HepG2 (cell line): ENCODE measurements around the gene PPRC1. TPM values are rescaled to one million over a fixed set of nuclear protein-coding genes. Genes with fewer than 3 reads are reported as not detected.

Experiments used
- ATAC-seq: fragments of 200-7000 bp; cut with Tn5 transposase; 3 replicates; pipeline ENCODE4 v1.9.1; 2020; ENCODE audit warnings: mild to moderate bottlenecking, moderate library complexity
- BruUV-seq: library from RNA; stranded (reverse); fragments of 400-500 nt; replicated peaks from 2 replicates; lab custom pipeline; 2021; lab: Mats Ljungman, UMichigan
- CTCF ChIA-PET: fragments of 300-600 bp; formaldehyde crosslinking; extraction: SDS; loops from one replicate; lab custom pipeline; 2021; ENCODE audit warnings: low total read pairs, inconsistent platforms, low intra/inter-chr PET ratio; lab: Yijun Ruan, JAX
- POLR2A ChIA-PET: fragments of 350-600 bp; sonication (Branson Sonifier 250); formaldehyde crosslinking; loops from one replicate; lab custom pipeline; 2020; ENCODE audit warnings: antibody characterized with exemption, inconsistent platforms; lab: Yijun Ruan, JAX
- DNase-seq: peaks from one replicate; pipeline ENCODE4 v3.0.0-alpha.2; 2015; ENCODE audit warnings: low spot score
- FAIRE-seq: peaks from 3 replicates; lab custom pipeline; 2011; peaks lifted over from hg19 to GRCh38; lab: Jason Lieb, UNC
- H2AFZ ChIP-seq: one replicate; pipeline ENCODE4 v1.6.1; 2011; ENCODE audit warnings: low read length, inconsistent platforms
- H3K27ac ChIP-seq: fragments of 300-600 bp; 3 replicates; pipeline ENCODE4 v1.8.0; 2011; ENCODE audit warnings: mixed run types, mild to moderate bottlenecking, mixed read lengths, low read length, inconsistent platforms; ENCODE audit not compliant: insufficient read depth; ENCODE audit errors: extremely low read length
- H3K27me3 ChIP-seq, 2 experiments: fragments of 200-600 bp in 1 of 2; 2 replicates in 1 of 2; 3 replicates in 1 of 2; pipeline versions ENCODE4 v1.6.0 to v1.8.0; 2011; ENCODE audit warnings: low read length in 2 of 2, mild to moderate bottlenecking in 2 of 2, moderate library complexity in 2 of 2, inconsistent platforms in 1 of 2; ENCODE audit not compliant: insufficient read depth in 2 of 2, control insufficient read depth in 1 of 2
- H3K36me3 ChIP-seq, 2 experiments: fragments of 200-600 bp in 1 of 2; replicated peaks in 1 of 2; 2 replicates in 1 of 2; 3 replicates in 1 of 2; pipeline versions ENCODE4 v1.5.1 to v1.8.0; 2011; ENCODE audit warnings: low read length in 2 of 2, inconsistent platforms in 1 of 2; ENCODE audit not compliant: insufficient read depth in 2 of 2, control insufficient read depth in 1 of 2
- H3K4me1 ChIP-seq: 2 replicates; pipeline ENCODE4 v1.5.1; 2012; ENCODE audit warnings: low read length, inconsistent platforms; ENCODE audit not compliant: insufficient read depth
- H3K4me2 ChIP-seq: 2 replicates; pipeline ENCODE4 v1.6.0; 2011; ENCODE audit warnings: low read depth, low read length, inconsistent platforms
- H3K4me3 ChIP-seq, 3 experiments: fragments of 200-600 bp in 1 of 3; sonication (generic), shearing (Covaris generic) in 1 of 3; replicated peaks in 1 of 3; 2 replicates each; pipeline ENCODE4 v1.5.1; 2011 to 2016; ENCODE audit warnings: low read length in 3 of 3, inconsistent platforms in 2 of 3, low read depth in 2 of 3, mild to moderate bottlenecking in 2 of 3, control low read depth in 1 of 3, mixed read lengths in 1 of 3; ENCODE audit not compliant: insufficient read depth in 1 of 3
- H3K79me2 ChIP-seq: one replicate; pipeline ENCODE4 v1.6.1; 2011; ENCODE audit warnings: low read length, inconsistent platforms; ENCODE audit not compliant: insufficient read depth
- H3K9ac ChIP-seq: 2 replicates; pipeline ENCODE4 v1.6.0; 2011; ENCODE audit warnings: mild to moderate bottlenecking, low read depth, low read length, inconsistent platforms; ENCODE audit not compliant: insufficient read depth
- H3K9me3 ChIP-seq: 2 replicates; pipeline ENCODE4 v1.5.1; 2012; ENCODE audit warnings: mild to moderate bottlenecking, low read length
- H4K20me1 ChIP-seq: 2 replicates; pipeline ENCODE4 v1.6.0; 2011; ENCODE audit warnings: inconsistent platforms, mild to moderate bottlenecking, low read length, moderate library complexity; ENCODE audit not compliant: insufficient read depth
- CAMTA2 ChIP-seq: sonication (generic); formaldehyde crosslinking; IDR thresholded peaks from 2 replicates; pipeline ENCODE4 v1.4.0; 2020; ENCODE audit warnings: mild to moderate bottlenecking, missing genetic modification reagents, borderline replicate concordance
- CBX1 ChIP-seq: IDR thresholded peaks from one replicate; pipeline ENCODE4 v1.6.1; 2016; ENCODE audit warnings: antibody characterized with exemption, low read depth
- GLI4 ChIP-seq: sonication (generic); formaldehyde crosslinking; IDR thresholded peaks from 2 replicates; pipeline ENCODE4 v1.5.1; 2020; ENCODE audit warnings: missing genetic modification reagents, mild to moderate bottlenecking, moderate library complexity, borderline replicate concordance
- MAFF ChIP-seq: IDR thresholded peaks from 2 replicates; pipeline ENCODE4 v1.6.1; 2011; ENCODE audit warnings: low read depth, low read length, improper control_type of control experiment
- MAFK ChIP-seq, 2 experiments: IDR thresholded peaks in 1 of 2; conservative IDR thresholded peaks in 1 of 2; 2 replicates each; pipeline ENCODE4 v1.6.1; 2011; ENCODE audit warnings: improper control_type of control experiment in 2 of 2, low read length in 2 of 2
- PAF1 ChIP-seq: IDR thresholded peaks from 2 replicates; pipeline ENCODE4 v1.6.1; 2016; ENCODE audit warnings: missing genetic modification reagents, missing compliant biosample characterization
- PREB ChIP-seq: sonication (generic); formaldehyde crosslinking; IDR thresholded peaks from 2 replicates; pipeline ENCODE4 v1.4.0; 2020; ENCODE audit warnings: missing genetic modification reagents
- RBFOX2 ChIP-seq: fragments of 200-400 bp; formaldehyde crosslinking; IDR thresholded peaks from 2 replicates; pipeline ENCODE4 v1.6.1; 2017; ENCODE audit warnings: low read depth, mild to moderate bottlenecking, low read length
- RBM22 ChIP-seq: fragments of 200-400 bp; formaldehyde crosslinking; optimal IDR thresholded peaks from 2 replicates; pipeline ENCODE3; 2017; ENCODE audit warnings: mild to moderate bottlenecking, low read length, moderate library complexity
- SP1 ChIP-seq, 2 experiments: fragments of 450-650 bp in 1 of 2; sonication (generic) in 1 of 2; formaldehyde crosslinking in 1 of 2; IDR thresholded peaks; 2 replicates each; pipeline versions ENCODE4 v1.4.0 to v1.6.1; 2016 to 2020; ENCODE audit warnings: missing genetic modification reagents in 1 of 2
- ZNF333 ChIP-seq: sonication (generic); formaldehyde crosslinking; IDR thresholded peaks from 2 replicates; pipeline ENCODE4 v1.4.0; 2020; ENCODE audit warnings: mild to moderate bottlenecking, missing genetic modification reagents, borderline replicate concordance
- ZNF841 ChIP-seq: sonication (generic); formaldehyde crosslinking; IDR thresholded peaks from 2 replicates; pipeline ENCODE4 v1.8.1; 2023; ENCODE audit warnings: missing genetic modification reagents, borderline replicate concordance
- WGBS: methylation state at CpG from one replicate; pipeline ENCODE4 v1.1.6; 2017; ENCODE audit warnings: low lambda C conversion rate; 5-methylcytosine and 5-hydroxymethylcytosine counted together
- in situ Hi-C: cut with HindIII; loops from 2 replicates; pipeline ENCODE4 v1.10.0; 2017; ENCODE audit warnings: low pct_unique_long_range_greater_than_20kb; ENCODE audit not compliant: extremely low pct_ligation_motif_present
- intact Hi-C: fragments of 100-400 bp; cut with micrococcal nuclease; formaldehyde crosslinking; loops from one replicate; pipeline ENCODE4 v1.10.0; 2022; ENCODE audit not compliant: unreplicated experiment
- polyA plus RNA-seq, 8 experiments: library from polyadenylated mRNA; depleted of rRNA in 3 of 8; stranded (reverse) in 7 of 8; unstranded in 1 of 8; fragments of >200 nt; fragmentation: Illumina TruSeq in 4 of 8; extraction: Trizol in 4 of 8; gene quantifications; 2 replicates each; pipeline versions ENCODE4 v1.2.1 to v1.2.3, GENCODE V29; 2011 to 2016; ENCODE audit warnings: low read depth in 4 of 8, missing spikeins in 1 of 8, mixed read lengths in 1 of 8; ENCODE audit not compliant: insufficient read depth in 1 of 8
- total RNA-seq, 5 experiments: library from RNA; depleted of rRNA; stranded (reverse); fragments of >200 nt; fragmentation: Illumina TruSeq; extraction: Trizol; gene quantifications; 2 replicates each; pipeline ENCODE4 v1.2.3, GENCODE V29; 2016; ENCODE audit warnings: low read depth in 1 of 5

The PPRC1 gene
- total and polyA plus RNA-seq, 2 of the 13 experiments (the other 11 are each of a cell fraction or from before 2014, with no cell fraction given) = 18.7 to 24.2 TPM

- no peak for TF ChIP-seq SP1 (IDR thresholded peaks at IDR 0.05)
- no peak for TF ChIP-seq SP1 (CRISPR knock-in tag; IDR thresholded peaks at IDR 0.05)
- TF ChIP-seq RBFOX2 = 0 out of 2 replicates have a peak, but pooled peaks have one; percentile 3
- TF ChIP-seq RBM22 = peak; percentile 36
- no peak for TF ChIP-seq PREB (CRISPR knock-in tag)
- TF ChIP-seq ZNF841 (CRISPR knock-in tag) = no peak
- no peak for TF ChIP-seq ZNF333 (CRISPR knock-in tag)
- no peak for TF ChIP-seq PAF1 (CRISPR knock-in tag)
- no peak for TF ChIP-seq CAMTA2
- no peak for TF ChIP-seq CBX1
- TF ChIP-seq MAFK (conservative IDR thresholded peaks at IDR 0.05 in 1 of 2, IDR thresholded peaks at IDR 0.05 in 1 of 2; ENCODE audit: low read length in 2 of 2) = peak; percentile 18 to 58; a peak in 3 of 4 replicates
- TF ChIP-seq GLI4 = no peak
- TF ChIP-seq MAFF = 0 out of 2 replicates have a peak, but pooled peaks have one; percentile 20
- Histone ChIP-seq H3K4me2 (no peak overlapping the region), H2AFZ (no peak overlapping the region), H3K36me3 (peaks cover 49 to 91% of the 10 kb centered on the region in 2 experiments), H3K9ac (no peak overlapping the region), H3K4me1 (peaks cover 11% of the 10 kb centered on the region), H3K79me2 (peaks cover 27% of the 10 kb centered on the region), H3K4me3 (no peak overlapping the region), H3K9me3 (no peaks in the 10 kb centered on the region), H4K20me1 (peaks cover 9% of the 10 kb centered on the region; the same call in 1 of the 2 replicates), H3K27me3 (no peaks in the 10 kb centered on the region), H3K27ac (no peak overlapping the region)
- in situ Hi-C loops = no loop called here
- WGBS = 93% methylated on average over 5 of the region's 5 CpGs
- POLR2A ChIA-PET = interaction anchor here (0.6 kb wide), 1 partner anchor 1591 kb away, joined by 3 read pairs; no protein-coding TSS in a partner anchor
- FAIRE-seq = no peak
- CTCF ChIA-PET = no interaction called here
- no peak for DNase-seq
- no TSS peak for BruUV-seq
- ATAC-seq = no peak
- intact Hi-C loops = no loop called here
Observed at GRCh38 chr10:102159051-102159597, 26.3 kb downstream of the PPRC1 start.
